Left cardiac atrium (tissue), 4 donors: ENCODE data around the gene ADAMTS2. TPM values are rescaled to one million over a fixed set of nuclear protein-coding genes. Genes with fewer than 3 reads are reported as not detected.

Experiments used
- ATAC-seq, 2 donors: fragments of 200-7000 bp; cut with Tn5 transposase; one replicate each; pipeline ENCODE4 v1.9.1; 2020; ENCODE audit warnings: mild to moderate bottlenecking in 2 of 2, moderate library complexity in 2 of 2
- DNase-seq: peaks from one replicate; pipeline ENCODE4 v3.0.0-alpha.2; 2020
- intact Hi-C, 2 donors: fragments of 100-400 bp; cut with DNase I; formaldehyde crosslinking; loops; one replicate each; pipeline versions ENCODE4 v1.14.1 to v1.15.1; 2022 to 2023
- total RNA-seq, 2 donors: library from RNA; stranded (reverse); fragmentation: NEBNext Ultra II Directional; extraction: Animal tissue kit (Norgen Biotek cat#: 25700); gene quantifications; one replicate each; pipeline ENCODE4 v1.2.1, GENCODE V29; 2021
- donor health status: DM: no; HTN: yes; CAD: no.
- donor health status: DM: no; HTN: yes; CAD: no; lungs with severe emphysema.
- donor health status: DM: yes; HTN: yes; CAD: no.
- donor health status: Dilated cardiomyopathy.

ADAMTS2 gene
- total RNA-seq, 2 donors from 2014 or later = 15.0 to 22.7 TPM

DNA sequence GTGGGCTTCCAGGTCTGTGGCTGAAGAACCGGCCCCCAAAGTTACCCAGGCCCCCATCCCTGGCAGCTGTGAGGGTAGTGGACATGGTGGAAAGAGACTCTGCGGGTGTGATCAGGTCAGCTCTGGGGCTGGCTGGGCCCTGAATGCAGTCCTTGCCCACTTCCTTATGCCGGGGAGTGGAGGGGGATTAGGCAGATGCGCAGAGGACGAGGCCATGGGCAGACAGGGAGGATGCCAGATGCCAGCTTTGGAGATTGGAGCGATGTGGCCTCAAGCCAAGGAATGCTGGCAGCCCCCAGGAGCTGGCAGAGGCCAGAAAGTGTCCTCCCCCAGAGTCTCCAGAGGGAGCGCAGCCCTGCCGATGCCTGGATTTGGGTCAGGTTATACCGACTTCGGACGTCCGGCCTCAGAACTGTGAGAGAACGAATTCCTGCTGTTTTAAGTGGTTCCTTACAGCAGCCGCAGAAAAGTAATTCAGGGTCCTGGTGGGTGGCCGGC is 69.8 kb downstream of the ADAMTS2 start:
- intact Hi-C loops = no loop called here
- ATAC-seq (peak; percentile 27 to 39), DNase-seq (no peak)

DNA sequence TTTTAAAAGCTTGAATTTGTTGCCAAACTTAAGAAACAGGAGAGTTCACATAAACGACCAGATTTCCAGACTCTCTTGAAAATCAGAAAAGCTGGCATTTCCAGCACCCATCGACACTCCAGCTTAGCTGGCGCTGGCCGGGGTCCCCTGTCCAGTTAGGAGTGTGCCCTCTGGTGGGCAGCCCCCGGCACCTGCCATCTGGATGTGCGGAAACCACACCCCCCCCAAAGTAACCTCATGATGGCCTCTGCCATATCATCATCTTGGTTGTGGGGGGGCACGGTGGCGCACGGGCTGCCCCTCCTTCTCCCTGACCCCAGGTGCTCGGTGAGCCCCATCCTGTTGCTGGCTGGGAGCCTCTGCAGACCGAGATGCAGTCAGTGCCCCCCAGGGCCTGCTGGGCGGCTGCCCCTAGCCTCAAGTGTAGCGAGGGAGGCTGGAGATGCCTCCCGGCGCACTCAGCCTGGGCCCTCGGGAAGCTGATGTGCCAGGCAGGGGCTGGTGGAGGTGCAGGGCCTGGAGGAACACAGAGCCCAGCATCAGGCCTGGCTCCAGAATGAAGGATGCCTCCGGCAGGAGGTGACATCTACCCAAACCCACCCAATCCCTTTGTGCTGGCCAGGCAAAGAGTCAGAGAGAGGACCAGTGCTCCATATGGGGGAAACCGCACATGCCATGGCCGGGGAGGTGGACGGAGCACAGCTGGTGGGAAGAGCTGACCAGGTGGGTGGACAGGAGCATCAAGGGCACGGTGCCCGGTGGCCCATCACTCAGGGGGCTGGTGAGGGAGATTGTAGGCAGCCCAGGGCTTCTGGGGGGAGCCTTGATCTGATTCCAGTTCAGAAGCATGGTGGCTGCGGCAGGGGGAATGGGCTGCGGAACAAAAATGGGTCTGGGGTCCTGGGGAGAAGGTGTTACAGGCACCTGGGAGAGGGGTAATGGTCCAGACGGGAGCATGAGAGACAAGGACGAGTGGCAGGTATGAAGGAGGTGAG is 70.6 kb downstream of the ADAMTS2 start:
- intact Hi-C loops = no loop called here
- no peak for ATAC-seq
- DNase-seq = peak; percentile 23

- no peak for ATAC-seq
- intact Hi-C loops = no loop called here
- peak; percentile 15 for DNase-seq
Measured at GRCh38 chr5:179273441-179274145, 71.7 kb downstream of the ADAMTS2 start.

GRCh38 chr5:179273073-179273435 is 72.2 kb downstream of the ADAMTS2 start:
- DNase-seq (peak; percentile 18), ATAC-seq (peak in 1 of 2 donors; percentile 5)
- intact Hi-C loops = no loop called here

DNA sequence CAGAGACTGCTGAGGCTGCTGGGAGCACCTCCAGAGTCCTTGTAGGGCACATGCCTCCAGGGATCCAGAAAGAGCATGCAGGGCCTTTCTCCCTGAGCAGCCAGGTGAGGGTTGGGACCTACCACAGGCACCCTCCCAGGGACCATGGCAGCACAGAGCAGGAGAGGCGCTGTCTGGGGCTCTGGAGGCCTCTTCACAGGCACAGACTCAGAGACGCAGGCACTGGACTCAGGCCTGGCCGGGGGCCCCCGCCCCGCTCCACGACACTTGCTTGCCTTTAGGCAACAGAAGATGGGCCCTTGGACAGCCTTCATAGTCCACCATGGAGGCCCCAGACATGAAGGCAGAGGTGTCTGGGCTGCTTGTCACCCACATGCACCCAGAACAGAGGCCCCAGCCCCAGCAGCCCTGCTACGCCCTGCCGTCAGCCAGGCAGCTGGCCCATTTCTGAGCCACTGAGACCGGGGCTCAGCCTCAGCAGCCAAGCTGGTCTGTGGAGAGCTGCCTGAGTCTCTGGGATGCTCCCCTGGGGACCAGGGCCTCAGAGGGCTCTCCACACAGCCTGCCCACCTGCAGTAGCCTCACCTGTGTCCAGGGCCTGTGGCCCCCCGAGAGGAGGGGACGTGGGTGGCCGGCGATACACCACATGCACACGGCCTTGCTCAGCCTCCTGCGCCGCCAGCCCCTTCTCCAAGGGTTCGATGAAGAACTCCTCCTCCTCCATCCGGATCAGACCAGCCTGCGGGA is 72.8 kb downstream of the ADAMTS2 start:
- intact Hi-C loops = no loop called here
- DNase-seq = peak; percentile 21
- no peak for ATAC-seq

GRCh38 chr5:179271821-179272325 is 73.4 kb downstream of the ADAMTS2 start:
- ATAC-seq (no peak), DNase-seq (peak; percentile 7)

DNA sequence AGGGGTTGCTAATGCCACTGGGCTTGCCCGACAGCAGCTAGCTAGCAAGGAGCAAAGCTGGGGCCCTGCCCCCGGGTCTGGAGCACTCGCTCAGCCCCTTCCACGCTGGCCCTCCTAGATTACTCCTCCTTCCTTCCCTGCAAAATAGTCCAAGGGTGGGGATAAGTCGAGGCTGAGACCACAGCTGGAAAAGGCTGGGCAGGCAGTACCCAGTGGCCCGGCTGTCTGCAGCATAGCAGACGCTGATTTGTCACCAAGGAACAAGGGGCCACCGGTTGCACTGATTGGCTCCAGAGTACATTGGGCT is 73.9 kb downstream of the ADAMTS2 start:
- no peak for DNase-seq
- intact Hi-C loops = no loop called here

More at GRCh38 chr5:179271821-179272325, 73.4 kb downstream of the ADAMTS2 start:
- intact Hi-C loops = no loop called here

GRCh38 chr5:179270581-179271427 is 74.5 kb downstream of the ADAMTS2 start:
- intact Hi-C loops = no loop called here
- ATAC-seq = peak; percentile 6 to 60

More for the DNA sequence above, 73.9 kb downstream of the ADAMTS2 start:
- no peak for ATAC-seq

DNA sequence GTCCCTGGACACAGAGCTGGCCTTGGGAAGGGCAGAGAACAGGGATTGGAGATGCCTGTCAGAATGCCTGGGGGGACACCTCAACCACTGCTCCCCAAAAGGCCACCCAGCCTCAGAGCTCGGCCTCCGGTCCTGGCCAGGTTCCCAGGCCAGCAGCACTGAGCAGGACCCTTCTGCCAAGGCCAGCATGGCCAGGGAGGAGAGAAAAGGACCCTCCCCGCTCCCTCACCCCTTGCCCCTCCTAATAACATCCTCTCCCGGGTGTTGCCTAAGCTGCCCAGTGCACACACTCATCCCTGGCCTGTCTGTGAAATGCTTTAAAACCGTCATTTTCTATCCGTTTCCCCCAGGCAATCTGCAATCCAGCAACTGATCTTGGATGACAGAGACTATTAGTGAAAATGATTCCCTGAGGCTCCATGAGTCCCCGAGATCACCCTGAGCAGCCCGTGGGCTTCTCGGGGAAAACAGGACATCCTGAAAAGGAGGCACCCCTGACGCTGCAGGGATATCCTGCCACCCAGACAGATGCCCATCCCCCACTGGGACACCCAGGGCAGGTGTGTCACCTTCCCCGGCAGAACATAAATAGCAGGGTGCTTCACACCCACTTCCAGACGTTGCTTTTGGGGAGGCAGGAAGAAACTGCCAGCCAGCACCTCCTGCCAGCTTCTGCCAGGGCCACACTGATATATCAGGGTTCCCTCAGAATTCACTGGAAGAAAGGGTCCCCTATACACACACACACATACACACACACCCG is 75.3 kb downstream of the ADAMTS2 start:
- ATAC-seq (no peak), DNase-seq (peak; percentile 19)
- intact Hi-C loops = no loop called here

More at GRCh38 chr5:179270581-179271427, 74.5 kb downstream of the ADAMTS2 start:
- DNase-seq = peak; percentile 42

- intact Hi-C loops = no loop called here
- ATAC-seq = no peak
- DNase-seq = no peak
Measured at GRCh38 chr5:179268966-179269693, 76.1 kb downstream of the ADAMTS2 start.

DNA sequence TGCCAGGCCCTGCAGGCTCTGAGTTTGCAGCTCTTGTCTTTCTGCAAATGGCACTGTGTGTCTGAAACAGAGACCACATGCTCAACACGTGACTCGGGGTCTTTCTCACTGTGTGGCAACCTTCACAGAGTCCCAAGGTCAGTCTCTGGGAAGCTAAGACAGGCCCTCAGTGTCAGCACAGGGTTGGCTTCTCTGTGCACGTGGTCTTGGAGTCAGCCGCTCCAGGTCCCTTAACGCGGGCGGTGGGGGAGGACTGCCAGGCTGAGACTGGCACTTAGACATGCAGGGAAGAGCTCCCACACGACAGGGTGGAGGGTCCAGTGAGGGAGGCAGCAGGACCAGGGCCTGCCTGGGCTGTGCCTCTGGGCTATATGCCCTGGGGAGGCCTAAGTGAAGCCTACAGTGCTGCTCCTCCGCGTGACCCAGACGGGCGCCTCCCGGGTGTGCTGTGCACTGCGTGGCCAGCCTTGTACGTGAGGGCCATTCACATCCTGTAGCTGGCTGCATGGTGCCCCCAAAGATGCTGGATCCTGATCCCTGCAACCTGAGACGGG is 76.8 kb downstream of the ADAMTS2 start:
- intact Hi-C loops = no loop called here
- DNase-seq = peak; percentile 15
- no peak for ATAC-seq

- intact Hi-C loops = no loop called here
- DNase-seq = peak; percentile 39
- ATAC-seq = no peak
Measured at GRCh38 chr5:179267671-179268083, 77.6 kb downstream of the ADAMTS2 start.

GRCh38 chr5:179267071-179267670 is 78.1 kb downstream of the ADAMTS2 start:
- DNase-seq (peak; percentile 31), ATAC-seq (no peak)
- intact Hi-C loops = no loop called here

GRCh38 chr5:179266291-179267070 is 78.8 kb downstream of the ADAMTS2 start:
- DNase-seq (peak; percentile 20), ATAC-seq (no peak)
- intact Hi-C loops = no loop called here

- peak; percentile 89 to 95 for ATAC-seq
Measured at GRCh38 chr5:179265514-179266290, 79.6 kb downstream of the ADAMTS2 start.

More at GRCh38 chr5:179265514-179266290, 79.6 kb downstream of the ADAMTS2 start:
- intact Hi-C loops = no loop called here
- peak; percentile 93 for DNase-seq
